Fibroblast of villous mesenchyme (primary cell): ENCODE data around the gene MYO15A. TPM values are rescaled to one million over a fixed set of nuclear protein-coding genes. Genes with fewer than 3 reads are reported as not detected.

Experiments used
- DNase-seq: peaks from one replicate; pipeline ENCODE4 v3.0.0-alpha.2; 2010; ENCODE audit warnings: low read depth
- H3K4me3 ChIP-seq: 2 replicates; pipeline ENCODE4 v1.5.1; 2011; ENCODE audit warnings: low read depth, mild to moderate bottlenecking, low read length
- CTCF ChIP-seq: IDR thresholded peaks from 2 replicates; pipeline ENCODE4 v1.5.1; 2012; ENCODE audit warnings: low read depth, mild to moderate bottlenecking, low read length; ENCODE audit not compliant: insufficient read depth
- total RNA-seq: library from RNA; depleted of rRNA; stranded (reverse); fragments of >200 nt; gene quantifications from 2 replicates; pipeline ENCODE4 v1.2.3, GENCODE V29; 2012

Gene MYO15A
- total RNA-seq, 1 donor = 0.43 TPM

- H3K4me3 ChIP-seq = no peak overlapping the region
- peak; percentile 98 for TF ChIP-seq CTCF
- peak; percentile 58 for DNase-seq
Observed at GRCh38 chr17:18217412-18218015, 109.0 kb downstream of the MYO15A start.

GRCh38 chr17:18218756-18219415 is 110.3 kb downstream of the MYO15A start:
- TF ChIP-seq CTCF = no peak
- peak; percentile 74 for DNase-seq
- H3K4me3 ChIP-seq = no peak overlapping the region

- TF ChIP-seq CTCF = no peak
- no peak overlapping the region for H3K4me3 ChIP-seq
- no peak for DNase-seq
Observed at GRCh38 chr17:18224053-18224386, 115.5 kb downstream of the MYO15A start.

- no peak for TF ChIP-seq CTCF
- H3K4me3 ChIP-seq = peak overlapping the region; percentile 43
- DNase-seq = peak; percentile 24
Observed at GRCh38 chr17:18224387-18225120, 116.0 kb downstream of the MYO15A start.

- H3K4me3 ChIP-seq = peak within 1 kb of the TSS; percentile 94
- peak; percentile 96 for DNase-seq
- no peak for TF ChIP-seq CTCF
Observed at GRCh38 chr17:18225121-18225641, 116.6 kb downstream of the MYO15A start, which contains the start of gene LLGL1. Gene LLGL1, plus strand, starts transcription at chr17:18225635. Its CDS starts 48 bp downstream, at chr17:18225683.

GRCh38 chr17:18225642-18226283 is 117.2 kb downstream of the MYO15A start:
- TF ChIP-seq CTCF = no peak
- peak; percentile 22 for DNase-seq
- peak overlapping the region; percentile 94 for H3K4me3 ChIP-seq
